ENCODE measurements around the gene FAM53A.

Gene FAM53A

GRCh38 chr4:1604181-1604705 lies 79.9 kb downstream of the FAM53A start:
- no peak for DNase-seq (ENCODE audit: low read depth in 3 of 3)

GRCh38 chr4:1603413-1604135 lies 80.5 kb downstream of the FAM53A start:
- DNase-seq (ENCODE audit: low read depth in 3 of 3) = no peak

GRCh38 chr4:1602655-1603412 lies 81.3 kb downstream of the FAM53A start:
- no peak for DNase-seq (ENCODE audit: low read depth in 3 of 3)

GRCh38 chr4:1601852-1602654 lies 82.1 kb downstream of the FAM53A start:
- DNase-seq (ENCODE audit: low read depth in 3 of 3) = no peak

GRCh38 chr4:1601533-1601835 lies 82.6 kb downstream of the FAM53A start:
- no peak for DNase-seq (ENCODE audit: low read depth in 3 of 3)

- DNase-seq (ENCODE audit: low read depth in 3 of 3) = no peak
Measured at GRCh38 chr4:1600811-1601532, 83.1 kb downstream of the FAM53A start.

GRCh38 chr4:1600211-1600780 lies 83.8 kb downstream of the FAM53A start:
- DNase-seq (ENCODE audit: low read depth in 3 of 3) = no peak

GRCh38 chr4:1599491-1600210 lies 84.5 kb downstream of the FAM53A start:
- no peak for DNase-seq (ENCODE audit: low read depth in 3 of 3)

GRCh38 chr4:1599026-1599481 lies 85.1 kb downstream of the FAM53A start:
- DNase-seq (ENCODE audit: low read depth in 3 of 3) = no peak

- DNase-seq (ENCODE audit: low read depth in 3 of 3) = no peak
Measured at GRCh38 chr4:1598206-1599025, 85.7 kb downstream of the FAM53A start.

- DNase-seq (ENCODE audit: low read depth in 3 of 3) = no peak
Measured at GRCh38 chr4:1597021-1597931, 86.8 kb downstream of the FAM53A start.

GRCh38 chr4:1596393-1596792 lies 87.7 kb downstream of the FAM53A start:
- no peak for DNase-seq (ENCODE audit: low read depth in 3 of 3)

- no peak for DNase-seq (ENCODE audit: low read depth in 3 of 3)
Measured at GRCh38 chr4:1595789-1596325, 88.3 kb downstream of the FAM53A start.

- no peak for DNase-seq (ENCODE audit: low read depth in 3 of 3)
Measured at GRCh38 chr4:1594871-1595788, 89.0 kb downstream of the FAM53A start.

GRCh38 chr4:1593881-1594345 lies 90.2 kb downstream of the FAM53A start:
- DNase-seq (ENCODE audit: low read depth in 3 of 3) = no peak

GRCh38 chr4:1593458-1593857 lies 90.7 kb downstream of the FAM53A start:
- no peak for DNase-seq (ENCODE audit: low read depth in 3 of 3)
